ENCODE measurements around the gene MGAT5.

Gene MGAT5

DNA sequence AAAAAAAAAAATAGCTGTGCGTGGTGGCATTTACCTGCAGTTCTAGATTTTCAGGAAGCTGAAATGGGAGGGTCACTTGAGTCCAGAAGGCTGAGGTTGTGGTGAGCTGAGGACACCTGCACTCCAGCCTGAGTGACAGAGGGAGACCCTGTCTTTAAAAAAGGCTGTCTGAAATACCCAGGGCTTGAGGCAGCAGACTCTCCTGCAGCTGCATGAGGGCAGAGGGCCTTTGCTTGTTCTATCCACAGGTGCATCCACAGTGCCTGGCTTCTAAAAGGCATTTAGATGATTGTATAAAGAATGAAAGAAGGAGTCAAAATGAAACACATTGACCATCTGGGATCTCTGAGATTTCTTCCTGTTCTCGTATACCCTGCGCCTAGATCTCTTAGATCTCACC is 152.9 kb downstream of the MGAT5 start:
- DNase-seq, result no peak

DNA sequence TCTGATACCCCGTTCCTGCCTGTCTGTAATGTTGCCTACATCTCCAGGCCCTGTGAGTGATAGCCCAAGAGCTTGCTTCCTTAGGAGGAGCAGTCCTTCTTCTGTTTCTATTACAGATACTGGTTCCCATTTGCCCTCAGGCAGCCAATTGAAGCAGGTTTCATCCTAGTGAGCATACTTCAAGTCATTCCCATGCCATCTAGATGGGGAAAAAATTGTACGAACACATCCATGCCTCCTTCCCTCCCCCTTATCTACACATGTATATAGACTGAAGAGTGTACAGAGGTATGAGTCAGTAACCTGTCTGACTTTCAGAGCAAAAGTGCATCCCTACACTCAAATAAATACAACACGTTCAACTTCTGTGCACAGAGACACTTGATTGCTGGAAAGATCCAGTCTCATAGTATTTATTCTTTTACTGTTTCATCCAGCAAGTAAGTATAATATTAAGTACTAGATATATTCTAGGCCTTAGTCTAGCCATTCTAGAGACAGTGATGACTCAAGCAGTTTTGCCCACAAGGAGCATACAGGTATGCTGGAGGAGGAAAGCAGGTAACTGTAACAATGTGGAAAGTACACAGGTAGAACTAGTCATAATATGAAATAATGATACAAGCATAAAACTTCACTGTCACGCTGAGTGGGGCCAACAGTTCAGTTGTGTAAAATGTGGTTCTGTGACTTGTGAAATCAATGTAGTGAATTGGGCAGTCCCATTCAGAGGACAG is 153.4 kb downstream of the MGAT5 start:
- no peak for DNase-seq

DNA sequence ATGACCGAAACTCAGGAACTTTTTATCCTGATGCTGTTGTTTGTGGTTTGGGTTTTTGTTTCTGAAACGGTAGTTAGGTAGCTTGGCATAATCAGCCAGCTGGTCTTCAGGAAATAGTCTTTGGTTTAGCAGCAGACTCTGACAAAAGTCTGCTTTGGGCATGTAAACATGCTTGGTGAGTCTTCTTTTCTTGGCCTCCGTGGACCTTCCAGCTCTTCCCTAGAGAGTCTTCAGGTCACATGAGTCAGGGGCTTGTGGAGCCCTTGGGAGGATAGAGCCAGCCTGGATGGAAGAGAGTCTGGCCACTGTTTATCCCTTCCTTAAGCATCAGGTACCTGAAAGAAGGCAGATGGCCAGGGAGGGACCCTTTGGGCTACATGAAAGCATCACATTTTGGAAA is 154.5 kb downstream of the MGAT5 start:
- no peak for DNase-seq

DNA sequence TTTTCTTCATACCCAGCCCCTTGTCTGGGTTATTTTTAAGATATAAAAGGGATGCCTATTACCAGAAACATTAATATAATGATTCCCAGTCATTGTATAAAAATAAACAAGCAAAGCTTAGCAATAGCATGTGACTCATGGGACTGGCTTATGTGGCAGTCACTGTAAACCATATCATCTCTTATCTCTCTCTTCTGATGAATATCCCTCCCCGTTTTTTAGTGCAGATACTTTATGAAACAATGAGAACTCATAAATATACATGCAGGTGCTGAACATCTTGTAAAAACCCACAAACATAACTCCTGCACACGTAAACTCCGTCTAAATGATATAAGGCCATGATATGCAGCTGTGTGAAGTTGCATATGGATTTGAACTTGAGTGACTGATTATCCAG is 154.9 kb downstream of the MGAT5 start:
- no peak for DNase-seq

DNA sequence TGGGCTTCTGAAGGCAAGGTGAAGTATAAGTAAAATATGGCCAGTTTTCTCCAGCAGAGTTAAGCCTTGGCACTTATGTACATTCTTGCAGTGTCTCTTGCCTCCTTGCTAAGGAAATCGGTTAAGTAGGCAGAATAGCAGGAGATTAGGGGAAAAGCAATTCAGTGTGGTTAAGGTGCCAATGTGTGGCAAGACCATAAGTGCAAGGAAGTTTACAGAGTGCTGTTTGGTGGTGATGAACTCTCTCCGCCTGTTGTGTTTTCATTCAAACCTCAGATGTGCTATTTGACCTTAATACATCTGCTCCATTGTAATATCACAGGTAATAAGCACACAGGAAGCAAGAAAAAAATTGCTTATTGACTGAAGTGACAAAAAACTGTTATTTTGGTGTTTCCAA is 156.1 kb downstream of the MGAT5 start:
- no peak for DNase-seq

DNA sequence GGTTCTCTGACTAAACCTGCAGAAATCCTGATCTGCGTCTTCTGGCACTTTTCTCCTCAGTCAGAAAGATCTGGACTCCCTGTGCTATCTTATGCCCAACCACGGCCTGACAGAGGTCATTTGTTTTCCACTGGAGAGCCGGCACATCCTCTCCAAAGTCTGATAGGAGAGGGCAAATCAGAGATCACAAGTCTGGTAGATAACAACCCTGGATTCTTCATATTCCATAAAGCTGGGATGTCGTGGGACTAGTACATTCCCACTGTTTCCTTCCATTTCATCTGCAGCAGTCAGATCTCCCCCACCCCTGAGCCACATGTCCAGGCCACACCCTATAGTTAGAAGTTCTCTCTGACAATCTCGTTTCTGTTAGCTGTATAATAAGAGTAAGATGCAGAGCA is 157.0 kb downstream of the MGAT5 start:
- no peak for DNase-seq

DNA sequence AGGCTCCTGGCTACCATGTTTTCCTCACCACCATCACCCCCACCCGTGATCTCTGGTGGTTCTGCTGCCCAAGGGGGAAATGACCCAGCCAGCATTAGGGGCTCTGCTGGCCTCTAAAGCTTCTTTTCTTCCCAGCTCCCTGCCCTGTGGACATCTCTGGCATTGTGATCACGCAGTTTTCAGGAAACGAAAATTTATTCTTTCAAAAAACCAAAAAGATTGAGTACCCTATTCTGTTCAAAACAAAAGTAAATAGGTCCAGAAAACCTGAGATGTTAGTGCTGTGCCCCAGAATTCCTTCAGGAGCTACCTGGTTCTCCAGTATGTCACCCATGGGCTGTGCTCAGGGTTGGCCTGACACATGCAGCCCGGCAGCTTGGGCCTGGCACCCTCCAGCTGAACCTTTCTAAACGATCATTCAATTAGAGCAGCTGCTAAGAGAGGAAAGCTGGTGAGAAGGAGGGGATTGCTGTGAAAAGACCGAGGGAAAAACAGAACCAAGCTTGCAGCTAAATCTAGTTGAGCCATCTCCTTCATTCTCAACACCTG is 157.5 kb downstream of the MGAT5 start:
- DNase-seq, result no peak

DNA sequence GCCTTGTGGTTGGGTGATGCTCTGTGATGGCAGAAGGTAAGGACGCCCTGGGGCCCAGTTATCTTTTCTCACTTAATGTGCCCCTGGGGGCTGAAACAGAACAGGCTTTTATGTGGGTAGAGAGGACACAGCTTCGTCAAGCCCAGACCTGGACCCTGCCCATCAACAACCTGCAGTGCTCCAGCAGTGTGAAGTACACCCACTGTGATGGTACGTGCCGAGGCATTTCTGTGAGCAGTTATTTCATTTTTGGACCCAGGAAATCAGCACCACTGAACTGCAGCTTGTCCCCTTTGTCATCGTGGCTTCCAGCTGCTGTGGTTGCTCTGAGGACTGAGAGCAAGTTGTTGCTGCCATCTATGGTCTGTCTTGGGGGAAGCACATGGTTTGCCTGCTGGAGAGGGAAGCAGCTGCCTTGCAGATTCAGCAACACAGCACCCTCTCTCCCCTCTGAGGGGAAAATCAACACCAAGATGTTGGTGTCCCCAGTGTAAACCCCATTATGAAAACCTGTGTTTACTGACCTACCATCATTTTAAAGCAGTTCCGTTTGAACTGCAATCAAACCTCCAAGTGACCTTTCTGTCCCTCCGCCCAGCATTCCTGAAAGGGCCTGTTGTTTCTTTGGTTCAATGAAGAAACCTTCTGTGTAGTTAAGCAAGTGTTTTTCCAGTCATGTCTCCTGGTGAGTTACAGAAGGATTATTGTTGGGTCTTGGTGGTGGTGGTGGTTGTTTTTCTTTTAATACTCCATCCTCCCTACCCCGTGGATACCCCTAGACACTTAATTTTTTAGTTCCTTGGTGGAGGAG is 158.2 kb downstream of the MGAT5 start:
- DNase-seq, result peak; percentile 57 to 71

DNA sequence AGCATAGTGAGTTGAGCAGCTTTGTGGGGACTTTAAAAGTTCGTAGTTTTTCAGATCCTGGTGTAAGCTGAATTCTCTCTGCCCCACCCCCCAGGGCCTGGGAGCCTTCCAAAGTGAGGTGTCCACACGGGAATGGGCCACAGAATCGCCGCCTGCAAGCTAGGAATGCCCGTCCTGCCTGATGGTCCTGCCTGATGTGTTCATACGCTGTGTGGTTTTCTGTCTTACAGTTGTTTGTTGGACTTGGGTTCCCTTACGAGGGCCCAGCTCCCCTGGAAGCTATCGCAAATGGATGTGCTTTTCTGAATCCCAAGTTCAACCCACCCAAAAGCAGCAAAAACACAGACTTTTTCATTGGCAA is 158.7 kb downstream of the MGAT5 start:
- no peak for DNase-seq

DNA sequence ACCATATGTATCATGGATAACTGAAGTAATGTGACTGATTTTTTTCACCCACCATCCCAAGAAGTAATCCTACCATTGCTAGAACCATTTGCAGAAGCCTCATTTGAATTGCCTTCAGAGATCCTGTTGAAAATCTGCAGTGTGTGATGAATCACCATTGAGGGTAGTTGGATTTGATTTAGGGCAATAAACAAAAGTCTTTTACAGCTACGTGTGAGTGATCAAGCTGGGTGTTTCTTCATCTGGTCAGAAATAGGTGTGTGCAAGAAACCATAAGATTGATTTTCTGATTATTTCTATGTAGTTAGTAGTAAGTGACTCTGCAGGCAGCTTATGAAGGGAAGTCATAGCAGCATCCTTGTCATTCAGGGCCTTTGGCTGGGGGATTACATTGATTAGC is 159.6 kb downstream of the MGAT5 start:
- no peak for DNase-seq

DNA sequence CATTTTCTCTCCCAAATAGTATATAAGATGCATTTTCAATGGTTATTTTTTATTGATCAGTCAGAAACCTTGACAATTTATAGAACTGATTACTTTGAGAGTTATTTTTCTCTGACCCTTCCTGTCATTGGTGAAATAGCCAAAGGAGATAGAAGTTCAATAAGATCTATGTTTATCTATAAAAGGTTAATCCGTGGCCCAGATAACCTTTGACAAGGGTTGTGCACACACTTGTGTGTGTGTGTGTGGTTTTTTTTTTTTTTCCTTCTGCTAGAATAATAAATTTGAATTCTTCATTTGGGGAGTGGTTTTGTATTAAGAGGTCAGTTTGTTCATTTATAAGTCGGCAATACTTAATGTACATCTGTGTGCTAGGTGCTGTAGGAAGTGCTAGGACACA is 160.0 kb downstream of the MGAT5 start:
- no peak for DNase-seq

DNA sequence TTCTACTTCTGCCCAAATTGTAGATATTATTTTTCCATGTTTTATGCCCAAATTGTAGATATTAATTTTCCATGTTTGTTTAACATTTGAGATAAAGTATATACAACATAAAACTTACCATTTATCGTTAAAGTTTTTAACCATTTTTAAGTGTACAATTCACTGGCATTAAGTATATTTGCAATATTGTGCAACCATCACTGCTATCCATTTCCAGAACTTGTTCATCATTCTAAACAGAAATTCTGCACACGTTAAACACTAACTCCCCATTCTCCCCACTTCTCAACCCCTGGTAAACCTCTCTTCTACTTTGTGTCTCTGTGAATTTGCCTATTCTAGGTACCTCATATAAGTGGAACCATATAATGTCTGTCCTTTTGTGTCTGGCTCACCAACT is 162.1 kb downstream of the MGAT5 start:
- no peak for DNase-seq

DNA sequence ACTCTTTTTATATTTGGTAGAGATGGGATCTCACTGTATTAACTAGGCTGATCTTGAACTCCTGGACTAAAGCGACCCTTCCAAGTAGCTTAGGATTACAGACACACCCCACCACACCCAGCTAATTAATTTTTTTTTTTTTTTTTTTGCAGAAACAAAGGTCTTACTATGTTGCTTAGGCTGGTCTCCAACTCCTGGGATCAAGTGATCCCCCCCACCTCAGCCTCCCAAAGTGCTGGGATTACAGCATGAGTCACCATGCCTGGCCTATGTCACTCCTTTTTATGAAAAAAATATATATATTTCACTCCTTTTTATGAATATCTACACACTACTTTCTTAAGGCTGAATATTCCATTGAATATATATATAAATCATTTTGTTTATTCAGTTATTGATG is 162.8 kb downstream of the MGAT5 start:
- DNase-seq, result no peak

DNA sequence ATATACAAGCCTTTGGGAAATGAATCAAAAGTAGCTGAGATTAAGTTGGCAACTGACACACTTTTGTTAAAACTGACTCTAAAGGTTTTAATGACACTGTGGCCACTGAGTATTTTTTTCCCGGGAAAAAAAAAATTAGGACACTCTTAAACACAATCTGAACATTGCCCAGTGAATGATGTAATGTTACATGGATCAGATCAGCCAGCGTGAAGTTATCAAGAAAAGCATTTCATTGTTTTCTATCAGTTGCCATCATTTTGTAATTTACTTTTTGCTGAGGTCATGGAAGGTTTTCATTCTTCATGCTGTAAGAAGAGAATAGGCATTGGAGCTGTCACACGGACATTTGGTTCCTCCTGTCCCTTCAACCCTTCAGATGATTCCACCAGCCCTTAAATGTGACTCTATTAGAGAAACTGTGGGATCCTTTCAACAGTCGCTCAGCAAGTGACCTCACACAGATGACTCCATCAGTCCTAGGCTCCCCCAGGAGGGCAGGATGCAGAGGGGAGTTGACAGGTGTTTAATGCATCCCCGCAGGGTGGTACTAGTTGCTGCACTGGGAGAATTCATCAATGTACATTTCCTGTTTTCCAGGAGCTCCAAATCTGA is 164.2 kb downstream of the MGAT5 start:
- DNase-seq, result no peak

DNA sequence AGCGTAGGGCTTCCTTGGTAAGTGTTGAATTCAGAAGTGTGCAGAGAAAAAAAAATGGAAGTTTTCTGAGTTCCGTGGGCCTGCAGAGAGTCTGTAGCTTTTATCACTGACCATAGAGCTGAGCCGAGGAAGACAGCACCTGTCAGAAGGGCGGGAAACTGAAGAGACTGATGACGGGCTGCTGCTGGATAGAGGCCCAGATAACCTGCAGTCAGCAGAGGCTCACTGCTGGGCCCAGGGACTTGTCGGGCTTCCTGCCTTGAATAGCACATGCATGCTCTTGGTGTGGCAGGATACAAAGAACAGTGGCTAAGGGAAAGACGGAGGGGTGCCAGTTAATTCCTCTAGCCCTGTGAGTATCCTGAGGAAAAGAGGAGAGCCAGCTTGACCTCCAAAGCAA is 166.4 kb downstream of the MGAT5 start:
- DNase-seq, result no peak

DNA sequence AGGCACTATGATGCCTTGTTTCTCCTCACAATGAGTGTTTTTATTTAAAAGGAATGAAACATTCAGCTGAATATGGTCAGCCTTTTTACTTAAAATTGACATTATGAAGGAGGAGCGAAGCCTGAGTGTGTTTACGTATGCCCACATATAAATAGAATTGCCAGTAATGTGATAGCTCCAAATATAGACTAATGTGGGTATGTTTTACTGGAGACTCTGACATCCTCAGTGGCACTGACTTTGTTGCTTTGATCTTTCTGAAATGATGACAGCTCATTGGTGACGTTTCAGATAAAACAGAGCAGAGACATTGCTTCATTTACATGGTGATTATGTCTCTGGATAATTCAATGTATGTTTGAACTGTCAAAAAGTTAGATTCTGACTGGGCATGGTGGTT is 167.0 kb downstream of the MGAT5 start:
- DNase-seq, result no peak

DNA sequence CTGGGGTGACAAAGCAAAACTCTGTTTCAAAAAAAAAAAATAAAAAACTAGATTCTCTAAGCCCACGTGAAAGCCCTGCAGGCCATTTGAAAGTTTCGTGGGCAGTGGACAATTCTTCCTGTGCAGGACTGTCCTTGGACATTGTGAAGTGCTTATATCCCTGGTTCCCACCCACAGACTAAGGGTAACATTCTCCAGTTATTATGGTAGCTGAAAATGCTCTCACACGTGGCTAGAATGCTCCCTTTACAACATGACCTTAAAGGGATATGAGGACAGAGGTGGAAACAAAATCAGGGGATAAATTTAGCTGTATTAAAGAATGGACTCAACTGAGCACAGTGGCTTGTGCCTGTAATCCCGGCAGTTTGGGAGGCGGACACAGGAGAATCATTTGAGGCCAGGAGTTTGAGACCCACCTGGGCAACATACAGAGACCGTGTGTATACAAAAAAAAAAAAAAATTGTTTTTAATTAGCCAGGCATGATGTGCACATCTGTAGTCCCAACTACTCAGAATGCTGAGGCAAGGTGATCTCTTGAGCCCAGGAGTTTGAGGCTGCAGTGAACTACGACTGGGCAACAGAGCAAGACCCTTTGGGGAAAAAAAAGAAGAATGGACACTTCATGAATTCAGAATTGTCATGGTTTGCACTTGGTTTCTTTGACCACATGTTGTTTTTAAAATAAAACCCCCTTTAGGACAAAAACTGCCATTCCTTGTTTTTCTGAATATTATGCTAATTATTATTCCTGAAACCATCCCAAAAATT is 167.9 kb downstream of the MGAT5 start:
- DNase-seq, result no peak

DNA sequence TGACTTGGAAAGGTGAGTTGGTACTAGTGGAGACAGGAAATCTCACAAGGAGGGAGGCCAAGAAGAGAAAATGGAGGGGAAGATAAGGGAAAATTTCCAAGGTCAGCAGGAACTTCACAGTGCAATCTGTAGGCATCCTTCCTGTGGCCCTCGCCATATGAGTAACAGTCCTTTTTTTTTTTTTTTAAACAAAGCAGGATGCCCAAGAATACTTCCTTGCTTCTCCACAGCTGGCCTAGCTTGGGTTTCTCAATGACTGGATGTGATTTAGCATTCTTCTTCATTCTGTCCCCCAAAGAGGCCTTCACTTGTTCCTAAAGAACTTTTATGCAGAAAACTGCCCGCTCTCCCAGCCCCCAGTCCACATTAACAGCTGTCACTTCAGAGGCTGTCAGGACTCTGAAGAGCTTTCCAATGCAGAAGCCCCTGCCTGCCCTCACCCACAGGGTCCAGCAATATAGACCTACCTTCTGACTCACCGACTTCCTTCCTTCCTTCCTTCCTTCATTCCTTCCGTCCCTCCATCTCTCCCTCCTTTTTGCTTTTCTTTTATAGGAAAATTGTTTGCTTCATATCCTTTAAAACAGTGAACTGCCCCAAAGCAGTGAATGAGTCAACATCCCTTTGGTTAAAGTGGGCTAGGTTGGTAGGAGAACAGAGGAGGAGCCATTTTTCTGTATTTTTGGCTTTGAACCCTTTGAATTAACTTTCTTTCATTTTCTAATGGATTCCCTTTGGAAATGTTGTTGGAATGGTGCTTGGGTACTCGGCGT is 172.0 kb downstream of the MGAT5 start:
- DNase-seq, result no peak

DNA sequence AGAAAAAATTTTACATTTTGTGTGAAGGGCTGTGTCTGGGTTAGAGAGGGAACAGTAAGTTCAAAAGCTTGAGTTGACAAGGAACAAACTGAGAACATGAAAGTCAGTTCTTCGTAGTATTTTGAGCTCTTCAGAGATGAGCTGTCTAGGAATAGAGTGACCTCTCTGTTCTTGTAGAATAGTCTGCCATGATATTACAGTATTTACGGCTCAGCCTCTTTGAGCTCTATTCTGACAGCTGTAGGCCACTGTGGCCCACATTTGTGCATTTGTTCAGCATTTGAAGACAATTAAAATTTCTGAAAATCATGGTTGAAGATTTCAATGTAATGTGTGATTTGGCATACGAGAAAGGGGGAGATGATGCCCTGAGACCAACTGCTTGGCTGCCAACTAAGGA is 172.8 kb downstream of the MGAT5 start:
- no peak for DNase-seq

DNA sequence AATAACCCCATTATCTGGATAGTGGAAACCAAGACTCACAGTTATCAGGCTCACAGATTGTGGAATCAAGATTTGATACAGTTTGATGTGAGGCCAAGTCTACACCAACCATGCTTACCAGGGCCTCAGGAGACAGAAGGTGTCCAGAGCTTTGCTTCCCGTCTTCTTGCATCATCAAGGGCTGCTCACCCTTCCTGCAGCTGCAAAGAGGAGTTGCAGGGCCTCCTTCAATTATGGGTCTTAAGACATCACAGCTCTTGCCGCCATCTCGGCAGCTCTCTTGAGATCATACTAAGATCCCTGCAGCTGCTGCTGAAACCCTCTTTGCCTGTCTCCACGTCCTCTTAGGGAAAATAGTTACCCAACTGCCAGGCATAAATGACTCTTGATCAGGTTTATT is 176.0 kb downstream of the MGAT5 start:
- no peak for DNase-seq

DNA sequence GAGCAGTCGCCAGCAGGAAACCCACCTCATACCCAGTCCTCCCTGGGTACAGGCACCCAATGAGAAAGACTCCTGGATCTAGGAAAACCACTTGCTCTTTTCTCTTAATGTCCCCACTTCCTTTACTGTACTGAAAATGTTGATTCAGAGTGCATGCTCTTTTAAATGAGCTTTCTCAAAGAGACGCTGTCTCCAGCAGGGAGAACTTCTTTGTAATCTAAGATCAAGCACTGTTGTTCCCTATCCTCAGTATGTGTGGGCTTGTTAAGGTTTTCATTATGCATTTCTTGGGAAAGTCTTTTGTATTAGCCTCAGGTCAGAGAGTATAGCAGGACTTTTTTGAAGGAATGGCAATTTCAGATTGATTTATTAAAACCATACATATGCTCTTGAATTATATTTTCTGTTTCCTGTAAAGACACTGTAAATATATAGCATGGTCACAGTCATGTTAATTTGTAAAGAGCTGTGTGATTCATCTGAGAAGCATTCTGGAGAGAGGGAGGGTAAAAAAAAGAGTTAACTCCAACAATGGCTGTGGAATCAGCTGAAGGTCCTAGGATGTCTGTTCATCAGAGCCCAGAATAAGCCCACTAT is 178.1 kb downstream of the MGAT5 start:
- DNase-seq, result no peak

DNA sequence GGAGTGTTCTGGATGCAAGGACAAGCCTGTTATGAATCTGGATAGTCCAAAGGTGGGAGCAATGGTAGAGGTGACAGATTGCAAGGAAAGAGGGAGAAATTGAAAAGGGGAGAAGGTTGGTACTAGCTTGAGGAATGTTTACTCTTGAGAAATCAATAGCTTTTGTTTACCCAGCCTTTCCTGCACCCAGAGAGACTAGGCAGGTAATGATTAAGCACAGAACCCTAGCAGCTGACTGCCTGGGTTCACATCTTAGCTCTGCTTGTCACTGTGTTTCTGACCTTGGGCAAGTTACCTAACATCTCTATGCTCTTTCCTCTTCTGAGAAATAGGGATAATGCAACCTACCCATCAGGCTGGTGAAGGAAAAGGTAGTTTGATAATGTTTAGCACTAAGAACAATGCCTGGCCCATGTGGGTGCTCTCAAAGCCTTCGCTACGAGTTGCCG is 178.6 kb downstream of the MGAT5 start:
- no peak for DNase-seq

Measured in activated CD4-positive, alpha-beta T cell treated with anti-CD3 and anti-CD28 coated beads, Interleukin-2, amount 50 U/mL, for 48 hours (primary cell).